Stimulated activated CD4-positive, alpha-beta T cell treated with anti-CD3 and anti-CD28 coated beads, Interleukin-1b, Interleukin-23, amount 100 ng/mL, for 24 hours (primary cell): ENCODE results near the gene ACAT2.
"Not testable (repeated sequence)": the region's sequence is repeated elsewhere in the genome, so short reads cannot be mapped to it uniquely, and the experiment has no call there.

Experiments used
- DNase-seq, 4 experiments: peaks; one replicate each; pipeline ENCODE4 v3.0.0-alpha.2; 2020; ENCODE audit warnings: low read depth in 4 of 4, low spot score in 1 of 4

The ACAT2 gene

DNA sequence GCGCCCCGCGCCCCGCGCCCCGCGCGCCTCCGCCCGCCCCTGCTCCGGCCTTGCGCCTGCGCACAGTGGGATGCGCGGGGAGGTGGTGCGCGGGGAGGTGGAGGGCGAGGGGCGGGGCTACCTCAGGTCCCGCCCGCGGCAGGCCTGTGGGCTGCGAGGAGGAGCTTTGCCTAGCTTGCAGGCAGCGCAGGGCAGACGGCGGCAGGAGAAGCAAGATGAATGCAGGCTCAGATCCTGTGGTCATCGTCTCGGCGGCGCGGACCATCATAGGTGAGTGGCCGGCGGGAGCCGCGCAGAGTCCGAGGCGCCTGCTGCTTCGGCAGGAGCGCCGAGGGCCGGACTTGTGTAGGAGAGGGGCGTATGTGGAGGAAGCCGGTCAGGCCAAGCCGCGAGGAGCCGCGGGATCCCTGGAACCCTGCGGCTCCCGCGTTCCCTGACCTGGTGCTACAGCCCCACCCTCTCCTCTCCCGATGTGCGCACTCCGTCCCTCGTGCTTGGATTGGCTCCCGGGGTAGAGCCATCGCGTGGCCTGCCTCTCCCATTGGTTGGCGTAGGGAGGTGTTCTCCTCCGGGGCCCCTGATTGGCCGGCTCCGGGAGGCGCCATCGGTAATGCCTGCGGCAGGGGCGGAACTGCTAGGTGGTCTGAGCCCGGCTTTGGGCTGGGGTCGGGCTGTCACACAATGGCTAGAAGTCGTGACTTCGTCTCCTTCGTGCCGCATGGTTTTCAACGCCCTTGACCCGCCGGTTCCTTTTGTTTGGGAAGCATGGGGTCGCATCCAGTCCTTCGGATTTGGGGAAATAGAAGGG lies at the start of gene ACAT2:
Gene ACAT2 (plus strand): TSS at position 173 of the 808 bp plus-strand sequence. CDS start 43 bp downstream, at position 216.
- DNase-seq = peak; percentile 73 to 92 (median 82)

DNA sequence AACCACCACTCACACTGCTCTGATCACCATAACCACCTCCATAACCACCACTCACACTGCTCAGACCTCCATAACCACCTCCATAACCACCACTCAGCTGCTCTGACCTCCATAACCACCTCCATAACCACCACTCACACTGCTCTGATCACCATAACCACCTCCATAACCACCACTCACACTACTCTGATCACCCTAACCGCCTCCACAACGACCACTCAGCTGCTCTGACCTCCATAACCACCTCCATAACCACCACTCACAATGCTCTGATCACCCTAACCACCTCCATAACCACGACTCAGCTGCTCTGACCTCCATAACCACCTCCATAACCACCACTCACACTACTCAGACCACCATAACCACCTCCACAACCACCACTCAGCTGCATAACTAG lies 49.5 kb upstream of the ACAT2 start:
- DNase-seq = not testable (repeated sequence)

DNA sequence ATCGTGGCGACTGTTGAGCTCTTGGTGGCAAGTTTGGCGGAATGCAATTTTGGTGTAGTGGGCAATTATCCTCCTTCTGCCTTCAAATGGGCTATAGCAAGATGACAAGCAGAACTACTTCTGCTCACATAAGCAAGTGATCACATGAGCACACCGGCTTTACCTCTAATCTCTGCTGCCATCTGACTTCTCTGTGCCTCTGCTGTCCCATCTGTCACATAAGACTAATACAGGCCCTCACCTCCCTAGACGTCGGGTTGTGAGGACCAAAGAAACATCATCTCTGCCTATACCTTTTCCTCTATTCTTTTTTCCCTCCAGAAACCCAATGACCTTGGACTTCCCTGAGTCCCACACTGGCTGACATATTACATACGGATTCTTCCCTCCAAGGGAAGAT lies 47.9 kb upstream of the ACAT2 start:
- DNase-seq = no peak

DNA sequence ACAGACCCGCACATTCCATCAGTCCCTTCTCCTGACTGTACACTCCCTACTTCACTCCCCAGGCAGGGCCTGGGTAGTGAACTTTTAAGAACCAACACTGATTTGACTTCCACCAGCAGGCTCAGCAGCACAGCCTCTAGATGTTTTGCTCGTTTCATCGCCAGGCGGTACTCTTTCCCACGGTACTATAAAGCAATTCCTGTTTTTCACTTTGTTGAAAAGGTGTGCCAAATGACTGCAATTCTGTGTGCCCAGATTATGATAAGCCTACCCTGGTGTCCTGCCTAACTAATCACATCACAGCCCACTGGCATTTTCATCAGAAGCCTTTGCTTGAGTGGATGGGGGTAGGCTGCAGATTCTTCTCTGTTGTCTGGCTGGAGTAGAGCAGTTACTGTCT lies 47.4 kb upstream of the ACAT2 start:
- DNase-seq = no peak

DNA sequence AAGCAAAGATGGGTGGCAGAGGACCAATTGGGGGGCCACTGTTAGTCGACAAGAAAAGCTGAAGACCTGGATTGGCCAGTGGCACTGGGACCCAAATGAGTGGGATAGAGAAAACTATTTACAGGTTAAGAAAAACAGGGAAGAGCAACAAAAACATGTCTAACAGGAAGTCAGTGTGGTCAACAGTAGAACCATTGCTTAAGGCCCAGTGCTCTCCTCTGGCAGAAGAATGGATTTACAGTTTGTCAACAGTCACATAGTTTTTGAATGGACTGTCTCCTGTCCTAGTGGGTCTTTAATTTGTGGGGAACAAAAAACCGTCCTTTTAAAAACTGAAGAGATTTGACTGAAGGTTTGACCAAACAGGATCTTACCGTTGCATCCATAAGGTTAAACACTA lies 46.7 kb upstream of the ACAT2 start:
- DNase-seq = no peak

DNA sequence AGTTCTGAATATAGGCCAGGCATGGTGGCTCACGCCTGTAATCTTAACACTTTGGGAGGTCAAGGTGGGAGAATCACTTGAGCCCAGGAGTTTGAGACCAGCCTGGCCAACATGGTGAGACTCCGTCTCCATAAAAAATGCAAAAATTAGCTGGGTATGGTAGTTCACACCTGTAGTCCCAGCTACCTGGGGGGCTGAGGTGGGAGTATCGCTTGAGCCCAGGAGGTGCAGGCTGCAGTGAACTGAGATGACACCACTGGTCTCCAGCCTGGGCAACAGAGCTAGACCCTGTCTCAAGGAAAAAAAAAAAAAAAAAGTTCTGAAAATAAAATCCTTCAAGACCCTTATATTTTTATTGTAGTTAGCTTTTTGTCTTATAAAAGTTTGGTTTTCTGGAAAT lies 46.2 kb upstream of the ACAT2 start:
- DNase-seq = no peak

DNA sequence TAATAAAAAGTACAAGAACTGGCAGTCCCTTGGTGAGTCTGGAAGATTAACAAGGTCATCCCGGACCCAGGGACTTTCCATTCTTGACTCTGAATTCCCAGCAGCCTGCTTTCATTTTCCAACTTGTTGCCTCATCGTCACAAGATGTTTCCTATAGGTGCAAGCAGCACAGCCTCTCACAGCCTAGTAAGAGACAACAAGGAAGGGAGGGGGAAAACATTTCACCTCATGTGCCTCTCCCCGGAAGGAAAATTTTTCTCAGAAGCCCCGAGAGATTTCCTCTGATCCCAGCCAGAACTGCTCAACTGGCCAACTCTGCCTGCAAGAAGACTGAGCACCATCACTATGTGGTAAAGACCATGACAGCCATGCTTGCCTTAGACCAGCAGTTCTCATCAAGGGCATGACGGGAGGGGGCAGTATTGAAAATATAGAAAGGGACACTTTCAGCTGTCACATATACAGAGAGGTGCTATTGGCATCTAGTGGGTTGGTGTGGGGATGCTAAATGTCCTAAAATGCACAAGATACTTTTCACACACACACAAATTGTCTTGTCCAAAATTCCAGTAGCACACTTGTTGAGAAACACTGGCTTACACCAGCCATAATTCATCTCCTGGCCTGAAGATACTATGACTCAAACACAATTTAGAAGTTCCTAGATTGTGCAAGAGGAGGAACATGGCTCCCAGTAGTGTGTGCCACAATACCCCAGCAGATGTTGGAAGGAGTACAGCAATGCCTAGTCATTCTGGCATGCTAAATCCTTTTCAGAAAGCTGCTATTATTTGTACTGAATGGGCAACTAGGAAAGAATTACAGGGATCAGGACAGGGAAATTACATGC lies 45.4 kb upstream of the ACAT2 start:
- no peak for DNase-seq

DNA sequence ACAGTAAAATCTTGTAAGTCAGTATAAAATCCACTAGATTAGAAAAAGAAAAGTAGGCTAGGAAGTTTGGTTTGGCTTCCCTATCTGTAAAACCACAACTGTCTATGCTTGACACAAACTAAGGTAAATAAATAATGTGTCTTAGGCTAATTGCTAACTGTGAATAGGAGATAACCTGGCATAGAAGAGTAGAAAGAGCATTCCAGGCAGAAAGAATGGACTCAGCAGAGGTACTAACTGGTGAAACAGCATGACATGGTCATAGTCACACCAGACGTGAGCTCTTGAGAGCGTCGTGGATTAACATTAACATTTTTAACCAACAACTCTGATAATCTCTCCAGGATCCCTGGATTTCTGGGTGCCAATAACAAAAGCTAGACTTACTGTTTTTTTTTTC lies 43.2 kb upstream of the ACAT2 start:
- DNase-seq = no peak

DNA sequence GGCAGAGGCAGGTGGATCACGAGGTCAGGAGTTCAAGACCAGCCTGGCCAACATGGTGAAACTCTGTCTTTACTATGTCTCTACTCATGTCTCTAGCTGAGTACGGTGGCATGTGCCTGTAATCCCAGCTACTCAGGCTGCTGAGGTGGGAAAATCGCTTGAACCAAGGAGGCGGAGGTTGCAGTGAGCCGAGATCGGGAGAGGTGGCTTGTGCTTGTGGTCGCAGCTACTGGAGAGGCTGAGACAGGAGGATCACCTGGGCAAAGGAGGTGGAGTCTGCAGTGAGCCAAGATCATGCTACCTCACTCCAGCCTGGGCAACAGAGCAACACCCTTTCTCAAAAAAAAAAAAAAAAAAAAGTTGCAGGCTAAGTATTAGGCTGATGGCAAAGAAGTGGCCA lies 42.6 kb upstream of the ACAT2 start:
- DNase-seq = no peak

DNA sequence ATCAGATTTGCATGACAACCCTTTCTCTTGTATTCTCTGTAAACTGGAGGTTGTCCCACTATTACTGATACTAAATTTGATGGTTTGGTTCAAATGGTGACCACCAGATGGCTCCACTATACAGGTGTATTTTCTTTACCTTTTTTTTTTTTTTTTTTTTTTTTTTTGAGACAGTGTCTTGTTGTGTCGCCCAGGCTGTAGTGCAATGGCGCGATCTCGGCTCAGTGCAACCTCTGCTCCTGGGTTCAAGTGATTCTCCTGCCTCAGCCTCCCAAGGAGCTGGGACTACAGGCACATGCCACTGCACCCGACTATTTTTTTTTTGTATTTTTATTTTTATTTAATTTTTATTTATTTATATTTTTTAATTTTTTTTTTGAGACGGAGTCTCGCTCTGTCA lies 41.1 kb upstream of the ACAT2 start:
- peak in 2 of 4 experiments; percentile 6 to 20 for DNase-seq

DNA sequence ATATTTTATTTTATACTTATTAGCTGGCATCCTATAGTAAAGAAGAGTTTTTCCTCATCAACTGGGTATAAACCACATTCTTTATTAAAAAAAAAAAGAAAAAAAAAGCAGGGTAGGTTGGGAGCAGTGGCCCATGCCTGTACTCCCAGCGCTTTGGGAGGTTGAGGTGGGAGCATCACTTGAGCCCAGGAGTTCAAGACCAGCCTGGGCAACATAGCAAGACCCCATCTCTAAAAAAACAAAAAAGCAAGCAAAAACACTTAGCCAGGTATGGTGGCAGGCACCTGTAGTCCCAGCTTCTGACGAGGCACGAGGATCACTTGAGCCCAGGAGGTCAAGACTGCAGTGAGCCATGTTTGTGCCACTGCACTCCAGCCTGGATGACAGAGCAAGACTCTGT lies 39.9 kb upstream of the ACAT2 start:
- DNase-seq = not testable (repeated sequence)

DNA sequence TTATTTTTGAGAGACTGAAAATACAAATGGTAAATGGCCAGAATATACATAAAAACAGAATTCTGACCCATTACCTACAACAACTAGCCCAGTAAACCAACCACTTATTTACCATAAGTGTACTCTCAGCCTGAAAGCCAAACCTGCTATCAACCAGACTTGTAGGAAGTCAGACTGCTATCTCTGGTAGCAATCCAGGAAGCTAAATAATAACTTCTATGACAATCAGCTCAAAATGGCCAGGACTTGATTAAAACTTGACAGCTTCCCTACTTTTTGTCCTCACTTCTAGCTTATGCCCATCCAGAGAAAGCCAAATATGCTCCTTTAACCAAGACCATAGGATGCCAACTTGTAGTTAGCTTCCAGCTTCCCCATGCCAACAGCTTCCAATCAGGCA lies 39.2 kb upstream of the ACAT2 start:
- DNase-seq = no peak

DNA sequence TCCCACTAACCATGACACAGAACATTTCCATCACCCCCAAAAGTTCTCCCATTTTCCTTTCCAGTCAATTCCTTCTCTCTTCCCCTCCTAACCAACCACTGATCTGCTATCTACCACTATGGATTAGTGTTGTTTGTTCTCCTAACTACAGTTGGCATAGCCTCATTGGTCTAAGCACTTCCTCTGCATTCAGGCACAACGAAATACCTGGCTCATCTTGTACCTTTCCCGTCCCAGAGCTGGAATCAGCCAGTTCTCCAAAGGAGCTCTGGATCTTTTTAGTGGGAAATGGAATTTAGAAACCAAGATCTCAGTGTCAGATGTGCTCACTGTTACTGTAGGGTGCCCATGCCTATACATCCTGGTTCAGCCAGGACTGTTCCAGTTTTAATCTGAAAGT lies 38.6 kb upstream of the ACAT2 start:
- no peak for DNase-seq

DNA sequence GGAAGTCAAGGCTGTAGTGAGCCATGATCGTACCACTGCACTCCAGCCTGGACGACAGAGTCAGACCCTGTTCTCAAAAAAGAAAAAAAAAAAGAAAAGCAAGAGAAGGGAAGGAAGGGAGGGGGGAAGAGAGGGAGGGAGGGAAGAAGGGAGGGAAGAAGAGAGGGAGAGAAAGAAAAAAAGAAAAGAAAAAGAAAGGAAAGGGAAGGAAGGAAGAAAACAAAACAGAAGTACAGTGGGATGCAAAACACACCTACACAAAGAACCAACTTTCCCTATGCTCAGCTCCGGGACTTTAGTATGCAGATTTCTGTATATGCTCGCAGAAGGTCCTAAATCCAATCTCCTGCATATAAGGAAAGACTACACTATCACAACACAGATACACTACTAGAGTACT lies 37.1 kb upstream of the ACAT2 start:
- no peak for DNase-seq

DNA sequence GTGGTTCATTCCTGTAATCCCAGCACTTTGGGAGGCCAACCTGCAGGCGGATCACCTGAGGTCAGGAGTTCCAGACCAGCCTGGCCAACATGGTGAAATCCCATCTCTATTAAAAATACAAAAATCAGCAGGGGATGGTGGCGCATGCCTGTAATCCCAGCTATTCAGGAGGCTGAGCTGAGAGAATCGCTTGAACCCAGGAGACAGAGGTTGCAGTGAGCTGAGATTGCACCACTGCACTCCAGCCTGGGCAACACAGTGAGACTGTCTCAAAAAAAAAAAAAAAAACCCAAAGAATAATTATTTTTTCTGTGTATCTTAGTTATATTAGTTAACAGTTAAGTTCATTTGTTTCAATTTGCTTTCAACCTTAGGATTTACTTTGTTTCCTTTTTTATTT lies 36.6 kb upstream of the ACAT2 start:
- DNase-seq = not testable (repeated sequence)

DNA sequence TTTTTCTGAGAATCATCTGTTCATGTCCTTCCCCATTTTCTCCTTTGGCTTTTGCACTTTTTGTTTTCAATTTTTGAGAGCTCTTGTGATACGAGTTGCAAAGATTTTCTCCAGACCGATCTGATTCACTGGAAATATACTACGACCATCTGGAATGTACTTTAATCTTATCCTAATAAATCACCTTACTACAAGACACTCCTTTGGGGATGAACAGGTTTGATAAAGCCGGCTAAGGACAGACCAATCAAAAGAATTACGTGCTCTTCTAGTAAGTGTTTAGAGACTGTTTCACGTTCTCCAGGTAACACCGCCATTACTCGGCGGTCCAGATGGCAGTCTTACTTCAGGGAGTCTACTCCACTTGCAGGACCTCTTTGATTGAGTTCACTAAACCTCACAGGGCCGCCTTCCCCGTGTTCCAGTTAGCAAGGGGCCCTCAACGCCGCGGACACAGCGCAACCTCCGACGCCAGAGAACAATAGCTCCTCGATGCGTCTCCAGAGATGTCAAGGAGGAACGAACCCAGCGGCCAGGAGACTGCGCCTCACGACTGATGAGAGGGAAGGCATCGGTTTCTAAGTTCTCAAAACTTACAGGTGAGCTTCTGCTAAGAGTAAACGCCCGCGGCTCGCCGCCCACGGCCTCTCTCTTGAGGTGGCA lies 35.5 kb upstream of the ACAT2 start:
- DNase-seq = no peak

DNA sequence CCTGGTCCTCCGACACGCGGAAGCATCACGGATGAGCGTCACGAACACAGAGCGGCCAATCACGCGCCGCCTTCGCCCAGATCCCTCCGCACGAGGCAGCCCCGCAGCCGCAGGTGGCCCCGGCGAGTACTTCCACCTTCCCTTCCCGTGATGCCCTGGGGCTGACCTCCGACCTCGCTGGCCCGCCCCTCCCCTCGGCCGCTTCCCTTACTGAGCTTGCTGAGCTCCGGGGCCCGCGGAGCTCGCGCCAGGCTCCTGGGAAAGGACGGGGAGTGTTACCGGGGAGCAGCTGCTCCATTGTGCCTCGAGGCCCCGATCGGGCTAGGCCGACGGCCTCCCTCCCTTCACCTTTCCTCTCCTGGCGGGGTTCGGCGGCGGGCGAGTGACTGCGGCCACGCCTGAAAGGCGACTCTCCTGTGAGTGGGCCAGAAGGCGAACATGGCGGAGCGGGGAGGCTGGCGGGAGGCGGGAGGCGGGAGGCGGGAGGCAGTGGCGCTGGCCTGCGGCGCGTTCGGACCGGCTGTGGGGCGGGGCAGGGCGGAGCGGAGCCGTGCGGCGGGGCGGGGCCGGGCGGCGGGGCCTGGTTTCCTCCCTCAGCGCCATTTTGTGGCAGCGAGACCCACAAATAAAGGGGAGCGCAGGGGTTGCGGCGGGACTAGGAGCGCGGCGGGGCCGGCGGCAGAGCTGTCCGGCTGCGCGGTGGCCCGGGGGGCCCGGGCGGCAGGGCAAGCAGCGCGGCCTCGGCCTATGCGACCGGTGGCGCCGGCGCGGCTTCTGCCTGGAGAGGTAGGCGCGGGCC lies 34.7 kb upstream of the ACAT2 start, which contains the start of gene WTAP:
Gene WTAP (plus strand): TSS at position 589 of the 799 bp plus-strand sequence. CDS start 8,760 bp downstream, outside the sequence.
- DNase-seq = peak; percentile 89 to 96 (median 94)

DNA sequence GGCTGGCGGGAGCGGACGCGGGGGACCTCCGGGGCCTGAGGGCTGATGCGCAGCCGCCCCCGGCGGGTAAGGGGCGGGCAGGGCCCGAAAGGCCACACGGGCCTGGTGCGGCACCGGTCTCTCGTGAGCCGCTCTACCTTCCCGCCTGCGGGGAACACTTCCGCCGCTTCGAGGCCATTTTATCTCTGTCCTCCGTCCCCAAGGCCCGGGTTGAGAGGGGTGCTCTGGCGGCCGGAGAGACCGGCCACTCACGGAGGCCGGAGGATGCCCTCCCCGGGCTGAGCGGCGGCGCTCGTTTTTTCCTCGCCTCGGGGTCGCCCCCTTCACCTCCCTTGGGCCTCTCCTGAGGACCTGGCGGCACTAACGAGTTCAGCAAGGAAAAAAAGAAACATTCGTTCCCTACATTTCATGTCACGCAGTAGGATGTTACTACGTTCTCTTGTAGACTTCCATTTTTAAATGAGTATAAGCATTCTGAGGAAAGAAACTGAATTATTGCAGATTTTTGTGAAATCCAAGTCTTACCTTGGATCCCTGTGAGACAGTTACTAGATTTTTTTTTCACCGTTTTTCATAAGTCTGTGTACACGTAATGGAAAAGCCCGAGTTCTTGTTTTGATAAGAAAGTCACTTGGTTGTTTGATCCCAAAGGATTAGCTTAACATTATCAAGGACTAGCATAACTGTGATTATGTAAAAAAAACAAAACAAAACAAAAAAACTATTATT lies 34.0 kb upstream of the ACAT2 start:
- DNase-seq = peak in 2 of 4 experiments; percentile 23 to 33

DNA sequence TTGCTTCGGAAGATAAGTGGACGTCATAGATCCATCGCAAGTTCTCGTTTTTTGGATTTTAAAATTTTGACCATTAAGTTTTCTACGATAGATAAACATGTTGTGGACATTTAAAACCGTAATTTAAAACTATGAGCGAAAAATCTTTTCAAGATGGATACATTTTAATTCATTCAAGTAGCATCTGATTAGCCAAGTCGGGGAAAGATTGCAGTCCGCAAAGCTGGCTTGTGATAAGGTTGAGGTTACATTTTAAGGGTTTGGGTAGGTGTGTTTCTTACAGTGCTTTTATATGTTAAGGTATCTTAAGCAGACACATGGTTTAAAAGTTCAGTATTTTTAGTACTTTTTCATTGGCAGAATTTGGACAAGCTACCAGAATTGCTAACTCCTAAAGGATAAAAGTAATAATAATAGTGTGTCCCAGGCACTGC lies 33.3 kb upstream of the ACAT2 start:
- DNase-seq = no peak
